ENCODE data around the gene ITIH4. TPM values are rescaled to one million over a fixed set of nuclear protein-coding genes. Genes with fewer than 3 reads are reported as not detected.

ITIH4 gene
- total and polyA plus RNA-seq, 2 of the 13 experiments (the other 11 are each of a cell fraction or from before 2014, with no cell fraction given): 2.7 to 5.3 TPM

DNA sequence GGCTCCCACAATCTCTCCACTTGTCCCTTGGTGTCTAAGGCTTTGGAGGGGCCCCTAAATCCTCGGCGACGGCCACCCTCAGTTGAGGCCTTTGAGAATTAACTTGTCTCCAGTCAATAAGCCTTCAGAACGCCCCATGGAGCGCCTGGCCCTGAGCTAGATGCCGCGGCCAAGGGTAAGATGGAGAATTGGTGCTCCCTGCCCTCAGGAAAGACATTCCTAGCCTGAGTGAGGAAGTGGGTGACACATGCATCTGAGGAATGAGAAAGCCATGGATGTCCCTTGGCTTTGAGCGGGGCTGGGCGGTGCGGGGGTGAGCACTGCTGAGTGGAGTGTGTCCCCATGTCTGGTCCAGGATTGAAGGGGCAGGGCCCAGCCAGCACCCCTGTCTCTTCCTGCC, 13.3 kb downstream of the ITIH4 start:
- WGBS (ENCODE audit: low lambda C conversion rate): 91% methylated on average over 7 of the region's 10 CpGs
- TF ChIP-seq ZFP41 (CRISPR knock-in tag; IDR thresholded peaks at IDR 0.05; ENCODE audit: borderline replicate concordance) (no peak), ZNF367 (CRISPR knock-in tag; IDR thresholded peaks at IDR 0.05; ENCODE audit: borderline replicate concordance) (no peak), ZNF432 (CRISPR knock-in tag; IDR thresholded peaks at IDR 0.05; ENCODE audit: borderline replicate concordance) (no peak)
- POLR2A ChIA-PET: interaction anchor here (1.4 to 1.5 kb wide), 2 partner anchors 13 to 113 kb away, joined by 4 read pairs; no protein-coding TSS in a partner anchor
- intact Hi-C loops (cut with micrococcal nuclease; ENCODE audit: unreplicated experiment) (no loop called here), in situ Hi-C loops (cut with HindIII; ENCODE audit: extremely low pct_ligation_motif_present, low pct_unique_long_range_greater_than_20kb) (no loop called here)
- no peak overlapping the region for H3K9ac ChIP-seq (ENCODE audit: insufficient read depth, low read depth, low read length)
- BruUV-seq (replicated peaks): no TSS peak
- FAIRE-seq (no peak), ATAC-seq (no peak), DNase-seq (ENCODE audit: low spot score) (no peak)
- H2AFZ ChIP-seq (ENCODE audit: low read length): no peak overlapping the region
- H3K9me3 ChIP-seq (ENCODE audit: low read length): no peaks in the 10 kb centered on the region
- no peak overlapping the region for H3K27ac ChIP-seq (ENCODE audit: extremely low read length, insufficient read depth, low read length)
- no peak overlapping the region for H3K4me2 ChIP-seq (ENCODE audit: low read depth, low read length)
- no peaks in the 10 kb centered on the region for H4K20me1 ChIP-seq (ENCODE audit: insufficient read depth, low read length)
- CTCF ChIA-PET (ENCODE audit: low intra/inter-chr PET ratio, low total read pairs): no interaction called here
- H3K4me3 ChIP-seq (replicated peaks in 1 of 3; ENCODE audit: insufficient read depth in 1 of 3, low read depth in 2 of 3, low read length in 3 of 3): no peak overlapping the region
- H3K36me3 ChIP-seq (replicated peaks in 1 of 2; ENCODE audit: control insufficient read depth in 1 of 2, insufficient read depth in 2 of 2, low read length in 2 of 2): no peaks in the 10 kb centered on the region
- no peaks in the 10 kb centered on the region for H3K27me3 ChIP-seq (ENCODE audit: control insufficient read depth in 1 of 2, insufficient read depth in 2 of 2, low read length in 2 of 2)
- no peaks in the 10 kb centered on the region for H3K79me2 ChIP-seq (ENCODE audit: insufficient read depth, low read length)
- peaks cover 60% of the 10 kb centered on the region for H3K4me1 ChIP-seq (ENCODE audit: insufficient read depth, low read length)

DNA sequence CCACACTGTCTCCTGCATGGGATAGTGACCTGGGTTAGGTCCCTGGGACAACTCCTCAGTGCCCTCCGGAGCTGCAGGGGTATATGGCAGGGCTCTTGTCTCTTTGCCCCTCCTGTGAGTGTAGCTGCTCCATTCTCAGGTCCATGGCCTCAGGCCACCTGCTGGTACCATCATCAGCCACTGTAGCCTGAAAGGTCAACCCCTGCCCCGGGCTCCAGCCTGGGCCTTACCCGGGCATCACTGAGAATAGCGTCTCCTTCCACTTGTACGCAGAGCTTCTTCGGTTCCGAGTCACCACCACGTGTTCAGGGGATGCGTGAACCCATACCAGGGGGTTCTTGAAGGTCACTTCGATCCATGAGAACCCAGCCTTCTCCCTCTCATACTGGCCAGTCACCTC, 13.8 kb downstream of the ITIH4 start:
- Histone ChIP-seq H3K27ac (ENCODE audit: extremely low read length, insufficient read depth, low read length) (no peak overlapping the region), H3K27me3 (ENCODE audit: control insufficient read depth in 1 of 2, insufficient read depth in 2 of 2, low read length in 2 of 2) (no peaks in the 10 kb centered on the region), H3K36me3 (replicated peaks in 1 of 2; ENCODE audit: control insufficient read depth in 1 of 2, insufficient read depth in 2 of 2, low read length in 2 of 2) (no peaks in the 10 kb centered on the region), H3K9ac (ENCODE audit: insufficient read depth, low read depth, low read length) (no peak overlapping the region), H3K9me3 (ENCODE audit: low read length) (no peaks in the 10 kb centered on the region), H3K4me2 (ENCODE audit: low read depth, low read length) (no peak overlapping the region), H2AFZ (ENCODE audit: low read length) (no peak overlapping the region), H4K20me1 (ENCODE audit: insufficient read depth, low read length) (no peaks in the 10 kb centered on the region), H3K4me3 (replicated peaks in 1 of 3; ENCODE audit: insufficient read depth in 1 of 3, low read depth in 2 of 3, low read length in 3 of 3) (no peak overlapping the region), H3K79me2 (ENCODE audit: insufficient read depth, low read length) (no peaks in the 10 kb centered on the region), H3K4me1 (ENCODE audit: insufficient read depth, low read length) (peaks cover 64% of the 10 kb centered on the region)
- no TSS peak for BruUV-seq (replicated peaks)
- CTCF ChIA-PET (ENCODE audit: low intra/inter-chr PET ratio, low total read pairs): no interaction called here
- DNase-seq (ENCODE audit: low spot score) (no peak), FAIRE-seq (no peak), ATAC-seq (0 out of 3 replicates have a peak, but pooled peaks have one; percentile 1)
- in situ Hi-C loops (cut with HindIII; ENCODE audit: extremely low pct_ligation_motif_present, low pct_unique_long_range_greater_than_20kb): no loop called here
- 83% methylated on average over 3 of the region's 10 CpGs for WGBS (ENCODE audit: low lambda C conversion rate)
- TF ChIP-seq FOXA3 (CRISPR knock-in tag; IDR thresholded peaks at IDR 0.05) (no peak), MEF2D (CRISPR knock-in tag; IDR thresholded peaks at IDR 0.05) (no peak), ZNF432 (CRISPR knock-in tag; IDR thresholded peaks at IDR 0.05; ENCODE audit: borderline replicate concordance) (no peak), ZNF652 (CRISPR knock-in tag; IDR thresholded peaks at IDR 0.05; ENCODE audit: borderline replicate concordance, low read depth) (no peak), ZNF101 (CRISPR knock-in tag; IDR thresholded peaks at IDR 0.05; ENCODE audit: borderline replicate concordance, low read depth) (no peak)
- POLR2A ChIA-PET: interaction anchor here (1.2 to 1.5 kb wide), 3 partner anchors 12 to 112 kb away, joined by 3 to 4 read pairs (median 4); no protein-coding TSS in a partner anchor
- intact Hi-C loops (cut with micrococcal nuclease; ENCODE audit: unreplicated experiment): no loop called here

All from HepG2 (cell line).